GM12801 (cell line): ENCODE data around the gene SLC45A2.

ENCODE experiments used
- TF ChIP-seq, protein P1 (sequence below): IDR thresholded peaks from one replicate; pipeline ENCODE4 v1.5.1; 2011; ENCODE audit warnings: control low read depth; ENCODE audit not compliant: insufficient read length; ENCODE audit errors: extremely low read depth

SLC45A2 gene

DNA sequence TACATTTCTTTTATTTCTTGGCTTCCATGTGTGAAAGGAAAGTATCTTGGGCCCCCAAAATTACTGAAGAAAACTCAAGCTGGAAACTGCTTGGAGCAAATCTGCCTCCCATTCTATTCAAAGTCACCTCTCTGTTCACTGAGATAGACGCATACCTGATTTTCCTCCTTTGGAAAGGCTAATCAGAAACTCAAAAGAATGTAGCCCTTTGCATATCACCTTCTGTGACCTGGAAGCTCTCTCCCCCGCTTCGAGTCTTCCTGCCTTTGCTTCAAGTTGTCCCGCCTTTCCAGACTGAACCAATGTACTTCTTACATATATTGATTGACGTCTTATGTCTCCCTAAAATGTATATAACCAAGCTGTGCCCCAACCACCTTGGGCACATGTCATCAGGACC lies 53.4 kb downstream of the SLC45A2 start:
- TF ChIP-seq, protein P1, sequence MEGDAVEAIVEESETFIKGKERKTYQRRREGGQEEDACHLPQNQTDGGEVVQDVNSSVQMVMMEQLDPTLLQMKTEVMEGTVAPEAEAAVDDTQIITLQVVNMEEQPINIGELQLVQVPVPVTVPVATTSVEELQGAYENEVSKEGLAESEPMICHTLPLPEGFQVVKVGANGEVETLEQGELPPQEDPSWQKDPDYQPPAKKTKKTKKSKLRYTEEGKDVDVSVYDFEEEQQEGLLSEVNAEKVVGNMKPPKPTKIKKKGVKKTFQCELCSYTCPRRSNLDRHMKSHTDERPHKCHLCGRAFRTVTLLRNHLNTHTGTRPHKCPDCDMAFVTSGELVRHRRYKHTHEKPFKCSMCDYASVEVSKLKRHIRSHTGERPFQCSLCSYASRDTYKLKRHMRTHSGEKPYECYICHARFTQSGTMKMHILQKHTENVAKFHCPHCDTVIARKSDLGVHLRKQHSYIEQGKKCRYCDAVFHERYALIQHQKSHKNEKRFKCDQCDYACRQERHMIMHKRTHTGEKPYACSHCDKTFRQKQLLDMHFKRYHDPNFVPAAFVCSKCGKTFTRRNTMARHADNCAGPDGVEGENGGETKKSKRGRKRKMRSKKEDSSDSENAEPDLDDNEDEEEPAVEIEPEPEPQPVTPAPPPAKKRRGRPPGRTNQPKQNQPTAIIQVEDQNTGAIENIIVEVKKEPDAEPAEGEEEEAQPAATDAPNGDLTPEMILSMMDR = no peak

DNA sequence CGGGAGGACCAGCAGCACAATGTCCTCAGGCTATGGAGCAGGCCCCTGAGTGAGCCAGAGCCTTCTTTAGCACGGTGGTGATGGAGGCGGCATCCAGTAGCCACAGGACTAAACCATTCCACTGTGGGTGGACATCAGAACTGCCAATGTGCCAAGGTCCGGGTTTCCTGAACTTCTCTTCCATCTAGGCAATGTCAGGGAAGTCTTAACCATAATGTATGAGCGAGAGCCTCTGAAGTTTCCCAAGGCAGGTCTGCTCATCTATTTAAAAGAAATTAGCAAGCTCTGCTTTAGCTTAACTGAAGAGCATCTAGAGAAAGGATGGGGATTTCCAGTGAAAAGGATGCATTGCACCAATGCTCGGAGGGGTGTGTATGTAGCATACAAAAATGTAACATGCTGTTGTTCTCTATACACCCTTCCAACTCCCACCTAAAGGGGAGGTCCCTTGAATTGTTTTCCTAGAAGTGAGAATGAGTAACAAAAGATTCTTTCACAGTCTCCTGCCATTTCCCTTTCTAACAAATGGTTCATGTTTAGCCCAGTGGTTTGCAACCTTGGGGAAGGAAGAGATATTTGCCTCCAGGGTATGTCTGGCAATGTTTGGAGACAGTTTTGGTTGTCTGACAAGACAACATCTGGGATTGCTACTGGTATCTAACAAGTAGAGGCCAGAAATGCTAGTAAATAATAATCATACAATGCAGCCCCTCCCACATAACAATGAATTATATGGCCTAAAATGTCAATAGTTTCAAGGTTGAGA lies 54.4 kb downstream of the SLC45A2 start:
- TF ChIP-seq, protein P1 = no peak

DNA sequence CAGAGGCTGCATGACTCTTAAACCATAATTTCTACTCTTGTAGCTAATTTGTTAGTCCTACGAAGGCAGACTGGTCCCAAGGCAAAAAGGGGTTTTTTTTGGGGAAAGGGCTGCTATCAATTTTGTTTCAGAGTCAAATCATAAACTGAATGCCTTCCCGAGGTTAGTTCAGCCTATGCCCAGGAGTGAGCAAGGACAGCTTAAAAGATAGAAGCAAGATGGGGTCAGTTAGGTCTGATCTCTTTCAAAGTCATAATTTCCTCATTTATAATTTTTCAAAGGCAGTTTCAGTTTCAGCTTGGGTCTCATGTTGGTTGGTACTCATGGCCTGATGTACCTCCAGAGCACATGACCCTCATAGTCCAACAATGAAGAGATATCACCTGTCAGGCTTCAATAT lies 56.2 kb downstream of the SLC45A2 start:
- TF ChIP-seq, protein P1 = no peak

DNA sequence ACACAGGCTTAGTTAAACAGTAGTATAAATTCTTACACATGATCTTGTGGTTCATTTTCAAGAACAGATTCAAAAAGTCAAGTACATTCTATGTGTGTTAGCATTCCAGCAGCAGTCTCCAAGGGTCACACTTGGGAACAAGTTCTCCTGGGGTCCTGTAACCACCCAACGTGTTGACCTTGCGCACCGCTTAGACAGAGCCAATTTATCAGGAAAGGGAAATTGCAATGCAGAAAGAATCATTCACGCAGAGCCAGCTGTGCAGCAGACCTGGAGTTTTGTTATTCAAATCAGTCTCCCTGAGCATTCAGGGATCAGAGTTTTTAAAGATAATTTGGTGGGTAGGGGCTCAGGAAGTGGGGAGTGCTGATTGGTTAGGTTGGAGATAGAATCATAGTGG lies 56.8 kb downstream of the SLC45A2 start:
- TF ChIP-seq, protein P1 = no peak

DNA sequence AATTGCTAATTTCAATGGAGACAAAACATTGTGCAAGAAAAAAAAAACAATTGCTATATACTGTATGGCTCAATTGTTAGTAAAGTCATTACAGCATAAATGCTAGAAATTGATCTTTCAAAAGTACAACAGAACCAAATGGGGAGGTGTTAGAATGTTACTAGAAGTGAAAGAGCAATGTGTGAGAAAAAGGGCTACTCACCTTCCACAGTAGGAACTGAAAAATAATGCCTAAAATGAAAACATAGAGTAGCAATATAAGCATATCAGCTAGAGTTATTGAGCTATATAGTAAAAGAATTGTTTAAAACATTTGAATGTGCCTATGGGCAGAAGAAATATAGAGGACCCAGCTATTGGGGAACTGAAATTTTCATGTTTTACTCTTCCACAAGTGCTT lies 59.2 kb downstream of the SLC45A2 start:
- TF ChIP-seq, protein P1 = no peak

DNA sequence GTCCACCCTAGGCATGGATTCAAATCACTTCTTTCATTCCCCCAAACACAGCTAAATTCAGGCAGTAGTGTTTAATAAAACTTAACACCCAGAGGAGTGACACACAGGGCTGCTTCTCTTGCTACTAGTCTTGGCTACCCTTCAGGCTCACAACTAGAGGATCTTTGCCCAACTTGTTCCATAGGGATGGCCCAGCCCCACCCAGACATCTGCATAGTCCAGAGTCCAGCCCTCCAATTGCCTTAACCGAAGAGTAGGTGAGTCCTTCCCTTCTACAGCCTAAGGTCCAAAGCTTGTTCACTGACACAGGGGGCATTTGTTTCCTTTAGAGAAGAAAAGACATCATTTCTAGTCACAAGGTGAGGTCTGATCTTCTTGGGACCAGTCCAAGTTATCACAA lies 63.5 kb downstream of the SLC45A2 start:
- TF ChIP-seq, protein P1 = no peak

DNA sequence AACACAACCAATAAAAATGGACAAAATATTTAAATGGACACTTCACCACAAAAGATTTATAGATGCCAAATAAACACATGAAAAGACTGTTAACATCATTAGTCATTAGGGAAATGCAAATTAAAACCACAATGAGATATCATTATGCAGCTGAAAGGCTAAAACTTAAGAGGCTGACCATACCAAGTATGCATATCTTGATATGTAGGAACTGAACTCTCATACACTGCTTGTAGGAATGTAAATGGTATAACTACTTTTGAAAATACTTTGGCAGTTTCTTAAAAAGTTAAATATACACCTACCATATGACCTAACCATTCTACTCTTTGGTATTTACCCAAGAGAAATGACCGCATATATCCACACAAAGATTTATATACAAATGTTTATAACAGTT lies 79.1 kb downstream of the SLC45A2 start:
- TF ChIP-seq, protein P1 = no peak
